Right lobe of liver (tissue), 4 donors: ENCODE measurements around the gene DOC2A.

Experiments
- CTCF ChIP-seq, 4 donors: fragments of 200-600 bp in 3 of 4; fragments of 450-650 bp in 1 of 4; IDR thresholded peaks; one replicate each; pipeline versions ENCODE4 v1.5.1 to v1.8.0; 2016 to 2022; ENCODE audit warnings: antibody characterized with exemption in 4 of 4, mild to moderate bottlenecking in 2 of 4
- POLR2A ChIP-seq: fragments of 450-650 bp; IDR thresholded peaks from one replicate; pipeline ENCODE4 v1.6.1; 2017; ENCODE audit warnings: antibody characterized with exemption, mild to moderate bottlenecking
- donor health status: DM: no; HTN: no; CAD: no.
- donor health status: DM: no; HTN: no; CAD: no.
- donor health status: DM: no; HTN: yes; CAD: no.

- TF ChIP-seq CTCF (IDR thresholded peaks at IDR 0.05) = no peak
- no peak for TF ChIP-seq POLR2A
These were observed 6.0 kb downstream of the DOC2A start for GRCh38 chr16:30004811-30005242.
